Measurements from ENCODE around the gene FAM83C.

The FAM83C gene

DNA sequence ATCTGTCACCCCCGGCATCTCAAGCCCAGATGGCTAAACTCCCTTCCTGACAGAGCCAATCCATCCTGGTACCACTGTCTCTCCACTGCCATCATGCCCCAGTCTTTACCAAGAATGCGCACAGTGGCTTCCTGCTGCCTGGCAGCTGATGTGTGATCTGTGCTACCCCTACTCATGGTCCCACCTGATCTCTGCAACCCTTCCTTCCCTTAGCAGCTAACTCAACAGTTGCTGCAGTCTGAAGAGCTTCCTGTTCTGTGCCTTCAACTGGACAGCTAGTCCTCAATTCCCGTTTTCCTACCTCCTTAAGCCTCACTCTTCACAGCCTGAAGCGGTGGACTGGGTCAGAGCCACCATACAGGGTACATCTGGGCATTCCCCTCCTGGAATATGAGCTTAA, 7.6 kb upstream of the FAM83C start:
- H3K36me3 Mint-ChIP-seq = peaks cover 1% of the 10 kb centered on the region
- peaks cover 6% of the 10 kb centered on the region for H3K4me1 Mint-ChIP-seq
- H3K9me3 Mint-ChIP-seq = no peaks in the 10 kb centered on the region
- no peak for DNase-seq
- no peak overlapping the region for H3K4me3 Mint-ChIP-seq
- CTCF ChIA-PET = interaction anchor here (2.7 kb wide), 1 partner anchor 30 kb away, joined by 11 read pairs; no protein-coding TSS in a partner anchor
- no peak overlapping the region for H3K27ac Mint-ChIP-seq
- H3K27me3 Mint-ChIP-seq = peaks cover 19% of the 10 kb centered on the region

DNA sequence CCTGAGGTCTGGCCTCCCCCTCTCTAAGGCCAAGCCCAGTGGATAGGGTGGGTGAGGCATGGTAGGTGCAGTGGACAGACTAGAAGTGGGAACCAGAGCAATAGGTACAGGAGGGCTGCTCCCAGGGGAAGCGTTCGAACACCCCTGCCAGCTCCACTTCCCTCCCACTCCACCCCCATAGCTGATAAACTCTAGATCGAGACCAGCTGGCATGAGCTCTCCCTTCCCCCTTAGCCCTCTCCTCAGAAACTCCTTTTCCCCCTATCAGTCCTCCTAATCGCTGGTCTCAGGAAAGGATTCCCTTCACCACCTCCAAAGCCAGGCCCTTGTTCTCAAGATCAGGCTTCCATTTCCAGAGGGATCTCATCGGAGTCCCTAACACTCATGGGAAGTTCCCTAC, 6.0 kb upstream of the FAM83C start:
- Mint-ChIP-seq H3K4me3 (no peak overlapping the region), H3K9me3 (no peaks in the 10 kb centered on the region), H3K27ac (no peak overlapping the region), H3K4me1 (no peaks in the 10 kb centered on the region), H3K36me3 (no peaks in the 10 kb centered on the region), H3K27me3 (peaks cover 31% of the 10 kb centered on the region)
- CTCF ChIA-PET = interaction anchor here (0.9 to 1.7 kb wide), 2 partner anchors 8 to 142 kb away, joined by 3 to 4 read pairs; no protein-coding TSS in a partner anchor
- no peak for DNase-seq

DNA sequence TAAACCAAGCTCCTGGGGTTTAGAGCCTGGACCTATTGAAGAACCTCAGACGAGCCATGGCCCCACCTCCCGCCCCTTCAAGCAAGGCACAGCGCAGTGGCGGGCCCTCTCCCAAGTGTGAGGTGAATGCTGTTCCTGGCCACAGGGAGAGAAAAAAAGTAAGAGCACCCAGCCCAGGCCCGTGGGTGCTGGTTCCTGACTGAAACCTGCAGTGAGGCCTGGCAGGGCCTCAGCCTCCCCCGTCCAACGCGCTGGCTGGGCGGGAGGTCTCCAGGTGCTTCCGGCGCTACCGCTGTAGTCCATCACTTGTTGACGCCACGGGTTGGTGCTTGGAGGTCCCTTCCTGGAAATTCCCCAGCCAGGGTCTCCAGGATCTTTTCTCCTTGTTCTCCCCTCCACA, 5.5 kb upstream of the FAM83C start:
- CTCF ChIA-PET = interaction anchor here (1.1 to 1.7 kb wide), 2 partner anchors 8 to 143 kb away, joined by 3 to 4 read pairs; no protein-coding TSS in a partner anchor
- no peaks in the 10 kb centered on the region for H3K4me1 Mint-ChIP-seq
- no peaks in the 10 kb centered on the region for H3K36me3 Mint-ChIP-seq
- no peak for DNase-seq
- no peaks in the 10 kb centered on the region for H3K9me3 Mint-ChIP-seq
- no peak overlapping the region for H3K4me3 Mint-ChIP-seq
- peaks cover 34% of the 10 kb centered on the region for H3K27me3 Mint-ChIP-seq
- no peak overlapping the region for H3K27ac Mint-ChIP-seq

DNA sequence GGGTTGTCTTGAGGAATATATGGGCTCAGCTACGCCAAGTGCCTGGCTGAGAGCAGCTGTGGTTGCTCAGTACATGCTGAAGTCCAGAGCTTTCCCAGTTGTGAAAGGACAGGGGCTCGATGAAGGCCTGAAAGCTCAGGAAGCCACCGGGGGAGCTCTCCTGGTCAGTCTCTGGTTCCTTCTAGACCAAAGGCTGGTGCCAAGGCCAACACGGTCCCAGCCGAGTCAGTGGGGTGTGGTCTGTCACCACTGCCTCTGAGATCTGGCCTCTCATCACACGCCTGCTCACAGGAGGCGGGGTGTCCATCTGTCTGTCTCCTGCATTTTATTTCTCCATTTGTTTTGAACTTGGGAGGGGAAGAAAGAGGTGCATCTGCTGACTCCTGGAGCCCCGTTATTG, 4.9 kb upstream of the FAM83C start:
- H3K27me3 Mint-ChIP-seq = peaks cover 34% of the 10 kb centered on the region
- H3K4me3 Mint-ChIP-seq = no peak overlapping the region
- H3K27ac Mint-ChIP-seq = no peak overlapping the region
- no peaks in the 10 kb centered on the region for H3K36me3 Mint-ChIP-seq
- no peaks in the 10 kb centered on the region for H3K4me1 Mint-ChIP-seq
- H3K9me3 Mint-ChIP-seq = no peaks in the 10 kb centered on the region
- CTCF ChIA-PET = interaction anchor here (1.1 kb wide), 1 partner anchor 9 kb away, joined by 3 read pairs; no protein-coding TSS in a partner anchor
- DNase-seq = no peak

DNA sequence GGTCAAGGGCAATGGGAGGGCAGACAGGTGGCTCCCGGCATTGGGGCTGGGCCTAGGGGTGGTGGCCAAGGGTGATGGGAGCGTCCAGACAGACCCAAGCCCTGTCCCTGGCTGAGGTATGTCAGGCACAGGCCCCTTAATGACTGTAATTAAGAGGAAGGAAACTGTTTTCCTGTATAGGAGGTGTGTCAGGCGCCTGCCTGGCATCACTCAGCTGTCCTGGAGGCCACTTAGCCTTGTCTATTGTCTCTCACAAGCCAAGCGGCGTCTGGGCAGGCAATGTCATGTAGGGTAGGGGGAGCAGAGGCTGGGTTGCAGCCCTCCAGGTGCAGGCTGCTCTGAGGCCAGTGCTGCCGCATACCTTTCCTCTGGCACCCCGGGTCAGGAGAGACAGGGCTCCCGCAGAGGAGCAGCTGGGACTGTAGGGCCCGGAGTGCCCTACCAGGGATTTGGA, 3.9 kb upstream of the FAM83C start:
- no peaks in the 10 kb centered on the region for H3K9me3 Mint-ChIP-seq
- peaks cover 41% of the 10 kb centered on the region for H3K27me3 Mint-ChIP-seq
- H3K27ac Mint-ChIP-seq = no peak overlapping the region
- CTCF ChIA-PET = no interaction called here
- no peak overlapping the region for H3K4me3 Mint-ChIP-seq
- no peaks in the 10 kb centered on the region for H3K36me3 Mint-ChIP-seq
- no peaks in the 10 kb centered on the region for H3K4me1 Mint-ChIP-seq
- DNase-seq = no peak

DNA sequence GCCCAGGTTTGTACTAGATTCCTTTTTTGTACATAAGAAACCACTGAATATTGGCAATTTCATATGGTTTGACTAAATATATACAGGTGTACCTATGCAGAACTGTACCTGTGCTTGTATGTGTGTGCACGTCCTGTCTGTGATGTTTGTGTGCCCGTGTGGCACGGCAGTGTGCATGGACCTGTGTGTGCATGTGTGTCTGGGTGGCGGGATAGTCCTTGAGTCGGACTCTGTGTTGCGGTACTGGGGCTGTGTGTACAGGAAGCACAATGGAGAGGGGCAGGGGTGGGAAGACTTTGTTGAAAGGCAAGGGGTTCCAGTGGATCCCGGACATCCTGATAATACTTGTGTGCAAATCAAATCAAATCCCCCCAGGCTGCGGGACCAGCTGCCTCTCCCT, 3.4 kb upstream of the FAM83C start:
- CTCF ChIA-PET = no interaction called here

DNA sequence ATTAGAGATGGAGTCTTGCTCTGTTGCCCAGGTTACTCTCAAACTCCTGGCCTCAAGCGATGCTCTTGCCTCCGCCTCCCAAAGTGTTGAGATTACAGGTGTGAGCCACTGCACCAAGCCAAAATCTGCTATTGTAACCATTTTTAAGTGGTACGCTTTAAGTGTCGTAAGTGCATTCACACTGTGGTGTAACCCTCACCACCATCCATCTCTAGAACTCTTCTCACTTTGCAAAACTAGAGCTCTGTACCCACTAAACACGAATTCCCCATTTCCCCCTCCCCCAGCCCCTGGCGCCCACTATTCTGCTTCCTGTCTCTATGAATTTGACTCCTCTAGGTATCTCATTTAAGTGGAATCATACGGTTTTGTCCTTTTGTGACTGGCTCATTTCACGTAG, 2.8 kb upstream of the FAM83C start:
- H3K9me3 Mint-ChIP-seq = no peaks in the 10 kb centered on the region
- H3K27ac Mint-ChIP-seq = no peak overlapping the region
- CTCF ChIA-PET = no interaction called here

More for the DNA sequence above, 3.4 kb upstream of the FAM83C start:
- H3K4me1 Mint-ChIP-seq = no peaks in the 10 kb centered on the region
- H3K9me3 Mint-ChIP-seq = no peaks in the 10 kb centered on the region
- DNase-seq = no peak
- no peak overlapping the region for H3K4me3 Mint-ChIP-seq
- no peak overlapping the region for H3K27ac Mint-ChIP-seq
- H3K36me3 Mint-ChIP-seq = no peaks in the 10 kb centered on the region
- peaks cover 45% of the 10 kb centered on the region for H3K27me3 Mint-ChIP-seq

DNA sequence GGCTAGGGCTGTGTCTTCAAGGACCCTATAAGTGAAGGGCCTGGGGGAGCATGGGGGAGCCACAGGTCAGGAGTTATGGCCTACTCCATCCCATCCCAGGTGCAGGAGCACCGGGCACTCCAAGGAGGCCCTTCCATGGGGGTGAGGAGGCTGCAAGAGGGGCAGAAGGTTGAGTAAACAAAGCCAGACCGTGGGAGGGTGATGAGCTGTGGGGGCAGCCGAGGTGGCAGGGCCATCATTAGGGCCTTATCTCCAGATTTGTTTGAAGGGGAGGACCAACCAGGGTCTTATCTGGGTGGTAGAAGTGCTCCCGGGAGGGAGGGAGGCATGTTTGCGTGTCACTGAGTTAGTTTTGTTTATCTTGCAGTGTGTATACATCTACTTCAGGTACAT, 2.1 kb upstream of the FAM83C start:
- Mint-ChIP-seq H3K4me1 (no peaks in the 10 kb centered on the region), H3K27me3 (peaks cover 57% of the 10 kb centered on the region), H3K4me3 (no peak overlapping the region), H3K27ac (no peak overlapping the region), H3K36me3 (no peaks in the 10 kb centered on the region), H3K9me3 (no peaks in the 10 kb centered on the region)
- CTCF ChIA-PET = interaction anchor here (0.8 to 1.5 kb wide), 2 partner anchors 8 to 153 kb away, joined by 3 read pairs; no protein-coding TSS in a partner anchor
- no peak for DNase-seq

More for the DNA sequence above, 2.8 kb upstream of the FAM83C start:
- Mint-ChIP-seq H3K4me1 (no peaks in the 10 kb centered on the region), H3K36me3 (no peaks in the 10 kb centered on the region), H3K27me3 (peaks cover 51% of the 10 kb centered on the region), H3K4me3 (no peak overlapping the region)
- no peak for DNase-seq

DNA sequence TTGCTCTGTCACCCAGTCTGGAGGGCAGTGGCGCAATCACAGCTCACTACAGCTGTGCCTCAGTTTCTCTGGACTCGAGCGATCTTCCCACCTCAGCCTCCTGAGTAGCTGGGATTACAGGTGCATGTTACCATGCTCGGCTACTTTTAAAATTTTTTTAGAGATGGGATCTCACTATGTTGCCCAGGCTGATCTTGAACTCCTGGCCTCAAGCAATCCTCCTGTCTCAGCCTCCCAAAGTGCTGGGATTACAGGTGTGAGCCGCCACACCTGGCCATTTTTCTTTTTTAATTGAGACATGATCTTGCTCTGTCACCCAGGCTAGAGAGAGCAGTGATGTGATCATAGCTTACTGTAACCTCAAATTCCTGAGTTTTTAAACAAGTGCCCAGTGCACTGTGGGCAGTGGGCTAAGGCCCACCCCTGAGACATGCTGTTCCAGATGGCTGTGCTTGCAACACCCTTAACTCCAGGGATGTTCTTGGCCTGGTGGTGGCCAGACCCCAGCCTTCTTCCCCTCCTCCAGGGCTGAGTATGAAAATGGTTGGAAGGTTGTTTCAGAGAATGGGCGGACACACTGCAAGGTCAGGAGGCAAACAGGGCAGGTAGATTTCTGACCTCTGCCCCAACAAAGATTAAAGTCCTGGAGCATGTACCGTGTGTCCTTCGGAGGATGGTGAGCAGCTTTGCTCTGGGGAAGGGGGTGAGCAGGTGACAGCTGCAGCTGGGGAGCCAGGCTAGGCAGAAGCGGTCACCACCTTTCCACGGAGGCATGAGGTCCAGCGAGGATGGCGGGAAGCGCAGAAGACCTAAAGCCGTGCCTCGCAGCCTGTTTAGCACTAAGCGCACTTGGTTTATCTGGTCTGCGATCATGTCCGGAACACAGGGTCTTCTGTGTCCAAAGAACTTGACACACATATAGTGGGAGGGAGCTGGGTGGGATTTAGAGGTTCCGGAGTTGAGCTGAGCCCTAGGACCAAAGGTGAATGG, 1.4 kb upstream of the FAM83C start:
- CTCF ChIA-PET = interaction anchor here (0.8 to 1.5 kb wide), 3 partner anchors 9 to 153 kb away, joined by 3 read pairs; partner anchors contain the start of gene EIF6
- H3K36me3 Mint-ChIP-seq = no peaks in the 10 kb centered on the region
- no peak overlapping the region for H3K27ac Mint-ChIP-seq
- no peak for DNase-seq
- H3K27me3 Mint-ChIP-seq = peaks cover 53% of the 10 kb centered on the region
- H3K4me1 Mint-ChIP-seq = no peaks in the 10 kb centered on the region
- H3K9me3 Mint-ChIP-seq = no peaks in the 10 kb centered on the region
- H3K4me3 Mint-ChIP-seq = no peak overlapping the region

DNA sequence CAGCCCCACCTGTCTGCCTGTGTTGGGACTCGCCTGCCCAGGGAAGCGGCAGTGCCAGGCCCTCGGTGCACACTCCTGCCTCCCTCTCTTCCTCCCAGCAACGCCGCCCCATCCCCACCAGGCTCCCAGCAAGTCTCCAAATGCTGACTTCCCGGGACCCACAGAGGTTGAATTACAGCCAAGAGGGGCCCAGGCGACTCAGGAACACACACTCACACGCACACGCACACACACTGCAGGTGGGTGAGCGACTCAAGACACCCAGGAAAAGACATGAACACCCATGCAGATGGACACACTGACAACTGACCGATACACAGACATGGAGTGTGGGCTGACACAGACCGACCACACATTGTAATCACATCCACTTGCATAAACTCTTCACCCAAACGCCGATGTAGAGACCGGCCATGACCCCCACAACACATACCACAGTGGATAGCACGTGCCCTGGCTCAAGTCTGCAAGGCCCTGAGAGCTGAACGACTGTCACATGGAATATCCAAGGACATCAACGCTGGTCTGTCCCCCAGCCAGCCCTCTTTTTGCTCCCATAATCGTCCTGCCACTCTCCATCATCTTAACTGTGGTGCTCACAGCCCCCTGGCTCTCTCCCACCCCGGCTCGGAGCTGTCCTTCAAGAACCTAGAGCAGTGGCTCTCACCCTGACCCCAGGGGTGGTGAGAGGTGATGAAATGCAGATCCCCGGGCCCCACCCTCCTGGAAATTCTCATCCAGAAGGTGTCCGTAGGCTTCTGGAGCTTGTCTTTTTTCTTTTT, 470 bp upstream of the FAM83C start:
- Mint-ChIP-seq H3K27ac (no peak overlapping the region), H3K4me1 (no peaks in the 10 kb centered on the region), H3K36me3 (no peaks in the 10 kb centered on the region), H3K4me3 (no peak overlapping the region), H3K9me3 (no peaks in the 10 kb centered on the region), H3K27me3 (peaks cover 57% of the 10 kb centered on the region)
- DNase-seq = no peak
- CTCF ChIA-PET = interaction anchor here (0.8 to 1.5 kb wide), 2 partner anchors 8 to 10 kb away, joined by 3 read pairs; partner anchors contain the start of gene EIF6

DNA sequence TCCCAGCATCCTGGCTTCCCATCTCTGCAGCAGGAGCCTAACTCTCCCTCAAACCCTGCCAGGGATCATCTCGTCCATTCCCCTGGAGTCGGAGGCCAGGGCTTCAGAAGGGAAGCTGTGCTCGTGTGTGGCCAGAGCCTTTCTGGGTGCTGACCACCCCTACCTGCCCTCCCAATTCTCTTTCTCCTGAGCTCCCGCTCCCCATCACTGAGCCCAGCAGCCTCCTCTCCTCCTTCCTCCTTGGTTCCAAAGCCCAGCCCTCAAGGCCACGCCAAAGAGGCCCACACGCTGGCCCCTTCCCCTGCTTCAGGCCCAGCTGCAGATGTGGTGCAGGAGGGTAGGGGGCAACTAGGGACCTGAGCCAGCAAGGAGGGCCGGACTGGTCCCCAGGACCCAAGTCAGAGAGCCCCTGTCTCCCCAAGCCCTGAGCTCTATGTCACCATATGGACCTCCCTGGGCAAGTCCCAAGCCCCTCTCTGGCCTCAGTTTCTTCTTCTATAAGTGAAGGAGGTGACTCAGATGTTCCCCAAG, 1.3 kb downstream of the FAM83C start:
- no peak for DNase-seq
- no peak overlapping the region for H3K27ac Mint-ChIP-seq
- no peaks in the 10 kb centered on the region for H3K36me3 Mint-ChIP-seq
- H3K9me3 Mint-ChIP-seq = no peaks in the 10 kb centered on the region
- CTCF ChIA-PET = no interaction called here
- H3K4me1 Mint-ChIP-seq = peaks cover 2% of the 10 kb centered on the region
- H3K4me3 Mint-ChIP-seq = no peak overlapping the region
- H3K27me3 Mint-ChIP-seq = peaks cover 51% of the 10 kb centered on the region

DNA sequence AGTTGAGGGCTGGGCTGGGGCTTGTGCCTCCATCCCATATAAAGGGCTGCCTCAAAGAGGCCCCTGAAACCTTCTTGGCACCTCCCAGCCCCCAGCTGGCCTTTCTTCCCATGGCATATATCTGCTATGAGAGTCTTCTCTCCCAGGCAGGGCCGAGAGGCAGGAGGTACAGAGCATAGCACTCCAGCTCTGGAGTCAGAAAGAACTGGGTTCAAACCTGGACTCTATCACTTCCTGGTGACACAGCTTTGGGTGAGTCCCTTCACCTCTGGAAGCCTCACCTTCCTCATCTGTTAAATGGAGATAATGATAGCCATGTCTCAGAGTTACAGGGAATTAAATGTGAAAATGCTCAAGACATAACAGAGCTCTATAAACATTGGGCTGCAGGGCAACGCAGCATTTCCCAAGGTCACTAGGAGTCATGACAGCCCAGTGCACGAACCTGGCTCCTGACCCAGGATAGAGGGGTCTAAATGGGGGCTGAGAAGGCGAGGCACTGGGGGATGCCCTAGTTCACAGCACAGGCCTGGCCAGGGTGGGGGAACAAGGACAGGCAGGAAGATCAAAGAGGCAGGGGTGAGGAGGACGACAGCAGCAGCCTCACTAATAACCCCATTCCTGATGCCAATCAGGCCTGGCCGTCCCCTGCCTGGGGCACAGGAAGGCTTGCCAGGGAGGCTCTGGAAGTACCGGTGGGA, 1.9 kb downstream of the FAM83C start:
- Mint-ChIP-seq H3K9me3 (no peaks in the 10 kb centered on the region), H3K4me1 (peaks cover 8% of the 10 kb centered on the region), H3K27ac (no peak overlapping the region), H3K27me3 (peaks cover 46% of the 10 kb centered on the region), H3K4me3 (no peak overlapping the region), H3K36me3 (no peaks in the 10 kb centered on the region)
- CTCF ChIA-PET = no interaction called here
- DNase-seq = no peak

DNA sequence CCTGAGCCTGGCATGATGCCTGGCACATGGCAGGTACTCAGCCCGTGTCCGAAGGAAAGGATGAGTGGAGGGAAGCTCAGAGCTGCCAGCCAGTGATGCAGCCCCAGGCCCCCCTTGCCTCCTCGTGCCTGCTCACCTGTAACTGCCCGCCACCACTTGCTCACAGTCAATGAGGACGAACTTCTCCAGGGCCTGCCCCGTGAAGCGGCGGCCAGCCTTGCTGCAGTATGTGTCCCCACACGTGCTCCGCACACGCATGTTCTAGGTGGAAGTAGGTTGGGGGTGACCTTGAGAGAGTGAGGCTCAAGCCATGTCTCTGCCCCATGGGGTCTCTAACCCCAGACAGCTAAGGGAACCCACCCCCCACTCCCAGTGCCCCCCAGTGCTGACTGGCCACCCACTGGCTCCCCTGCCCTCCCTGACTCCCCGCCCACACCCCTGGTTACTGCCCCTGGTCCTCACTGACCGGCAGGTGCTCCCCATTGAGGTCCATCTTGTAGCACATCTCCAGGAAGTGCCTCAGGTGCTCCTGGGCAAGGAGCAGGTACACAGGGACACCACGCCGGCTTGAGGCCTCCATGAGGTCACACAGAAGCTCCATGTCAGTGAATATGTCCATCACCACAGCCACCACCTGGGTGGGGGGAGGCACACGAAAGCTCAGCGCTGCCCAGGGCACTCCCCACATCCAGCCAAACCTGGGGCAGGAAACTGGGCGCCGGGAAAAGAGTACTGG, 3.7 kb downstream of the FAM83C start:
- no peak for DNase-seq
- Mint-ChIP-seq H3K4me1 (peaks cover 17% of the 10 kb centered on the region), H3K27me3 (peaks cover 37% of the 10 kb centered on the region), H3K36me3 (peaks cover 5% of the 10 kb centered on the region), H3K4me3 (no peak overlapping the region), H3K9me3 (no peaks in the 10 kb centered on the region), H3K27ac (no peak overlapping the region)
- CTCF ChIA-PET = interaction anchor here (0.6 to 0.9 kb wide), 2 partner anchors 17 to 460 kb away, joined by 3 to 5 read pairs; no protein-coding TSS in a partner anchor
